Measurements from ENCODE around the gene ECHDC1. TPM values are rescaled to one million over a fixed set of nuclear protein-coding genes. Genes with fewer than 3 reads are reported as not detected.

The ECHDC1 gene
- total RNA-seq, 4 donors from 2014 or later, result 51.9 to 91.0 (median 59.2) TPM

- H3K4me1 ChIP-seq, result no peaks in the 10 kb centered on the region
- TF ChIP-seq POLR2A (IDR thresholded peaks at IDR 0.05) (no peak), EP300 (IDR thresholded peaks at IDR 0.05) (no peak), CTCF (IDR thresholded peaks at IDR 0.05) (no peak)
- no peaks in the 10 kb centered on the region for H3K27me3 ChIP-seq
- H3K4me3 ChIP-seq, result no peak overlapping the region
- no peak for DNase-seq (ENCODE audit: low spot score in 2 of 2)
- H3K36me3 ChIP-seq, result peaks cover 0 to 50% (median 0%) of the 10 kb centered on the region in 3 donors
- H3K9me3 ChIP-seq, result no peaks in the 10 kb centered on the region
- no peak overlapping the region for H3K27ac ChIP-seq
Observed at GRCh38 chr6:127328043-127328609, 15.3 kb downstream of the ECHDC1 start.

- DNase-seq (ENCODE audit: low spot score in 2 of 2), result no peak
- no peak overlapping the region for H3K27ac ChIP-seq
- no peaks in the 10 kb centered on the region for H3K4me1 ChIP-seq
- H3K27me3 ChIP-seq, result no peaks in the 10 kb centered on the region
- 89 to 100% methylated on average over 1 of the region's 1 CpG for WGBS, 2 donors
- no peaks in the 10 kb centered on the region for H3K9me3 ChIP-seq
- peaks cover 0 to 19% (median 0%) of the 10 kb centered on the region in 3 donors for H3K36me3 ChIP-seq
- H3K4me3 ChIP-seq, result no peak overlapping the region
- TF ChIP-seq EP300 (IDR thresholded peaks at IDR 0.05) (no peak), POLR2A (IDR thresholded peaks at IDR 0.05) (no peak), CTCF (IDR thresholded peaks at IDR 0.05) (no peak)
Observed at GRCh38 chr6:127319686-127320085, 23.7 kb downstream of the ECHDC1 start.

- 73 to 74% methylated on average over 6 of the region's 6 CpGs for WGBS, 2 donors
- DNase-seq (ENCODE audit: low spot score in 2 of 2), result no peak
- Histone ChIP-seq H3K27ac (no peak overlapping the region), H3K4me3 (no peak overlapping the region), H3K4me1 (no peaks in the 10 kb centered on the region), H3K36me3 (peaks cover 0 to 36% (median 3%) of the 10 kb centered on the region in 3 donors), H3K9me3 (no peaks in the 10 kb centered on the region), H3K27me3 (no peaks in the 10 kb centered on the region)
- TF ChIP-seq EP300 (IDR thresholded peaks at IDR 0.05) (no peak), CTCF (IDR thresholded peaks at IDR 0.05) (no peak), POLR2A (IDR thresholded peaks at IDR 0.05) (no peak)
Observed at GRCh38 chr6:127317388-127318128, 25.9 kb downstream of the ECHDC1 start.

GRCh38 chr6:127305741-127306140, 37.7 kb downstream of the ECHDC1 start:
- no peak overlapping the region for H3K27ac ChIP-seq
- H3K27me3 ChIP-seq, result no peaks in the 10 kb centered on the region
- no peak for TF ChIP-seq POLR2A (IDR thresholded peaks at IDR 0.05)
- TF ChIP-seq CTCF (IDR thresholded peaks at IDR 0.05), result no peak
- no peak for TF ChIP-seq EP300 (IDR thresholded peaks at IDR 0.05)
- H3K36me3 ChIP-seq, result peaks cover 0 to 30% (median 0%) of the 10 kb centered on the region in 3 donors
- 92 to 100% methylated on average over 1 of the region's 1 CpG for WGBS, 2 donors
- peaks cover 0 to 18% (median 9%) of the 10 kb centered on the region in 4 donors for H3K9me3 ChIP-seq
- H3K4me1 ChIP-seq, result peaks cover 0 to 11% (median 5%) of the 10 kb centered on the region in 4 donors
- H3K4me3 ChIP-seq, result no peak overlapping the region
- no peak for DNase-seq (ENCODE audit: low spot score in 2 of 2)

- H3K27ac ChIP-seq, result no peak overlapping the region
- TF ChIP-seq POLR2A (IDR thresholded peaks at IDR 0.05), result no peak
- no peak for TF ChIP-seq CTCF (IDR thresholded peaks at IDR 0.05)
- no peak for TF ChIP-seq EP300 (IDR thresholded peaks at IDR 0.05)
- WGBS, 2 donors, result 82 to 95% methylated on average over 3 of the region's 3 CpGs
- DNase-seq (ENCODE audit: low spot score in 2 of 2), result no peak
- H3K27me3 ChIP-seq, result no peaks in the 10 kb centered on the region
- H3K36me3 ChIP-seq, result peaks cover 0 to 14% (median 0%) of the 10 kb centered on the region in 3 donors
- H3K4me3 ChIP-seq, result no peak overlapping the region
- H3K4me1 ChIP-seq, result peaks cover 0 to 14% (median 5%) of the 10 kb centered on the region in 4 donors
- peaks cover 0 to 18% (median 8%) of the 10 kb centered on the region in 4 donors for H3K9me3 ChIP-seq
Observed at GRCh38 chr6:127303917-127304316, 39.5 kb downstream of the ECHDC1 start.
